ENCODE data around the gene RTN4R.

- TF ChIP-seq CTCF (IDR thresholded peaks at IDR 0.05) (no peak), ATF2 (CRISPR knock-in tag; IDR thresholded peaks at IDR 0.05; ENCODE audit: borderline replicate concordance, low read depth) (no peak), USF2 (CRISPR knock-in tag; IDR thresholded peaks at IDR 0.05) (no peak), SP1 (CRISPR knock-in tag; conservative IDR thresholded peaks at IDR 0.05) (no peak)
These were observed 458 bp downstream of the RTN4R start for GRCh38 chr22:20267441-20268278.

All from WTC11 (cell line).